Cardiac muscle cell (in vitro differentiated cells and primary cell): ENCODE measurements around the gene LARP1. TPM values are rescaled to one million over a fixed set of nuclear protein-coding genes. Genes with fewer than 3 reads are reported as not detected.
"Not testable (repeated sequence)": the region's sequence is repeated elsewhere in the genome, so short reads cannot be mapped to it uniquely, and the experiment has no call there.

Source experiments
- DNase-seq, 2 donors: peaks; one replicate each; pipeline versions ENCODE4 v3.0.0 to v3.0.0-alpha.2; 2010 to 2017; ENCODE audit warnings: low read depth in 1 of 2, low spot score in 1 of 2
- H3K27ac ChIP-seq: fragments of 200-600 bp; sonication (generic); 2 replicates; pipeline ENCODE4 v1.5.1; 2016
- H3K27me3 ChIP-seq: fragments of 200-600 bp; sonication (generic); 2 replicates; pipeline ENCODE4 v1.6.0; 2016; ENCODE audit warnings: control low read depth
- H3K36me3 ChIP-seq: fragments of 200-600 bp; sonication (generic); 2 replicates; pipeline ENCODE4 v1.5.1; 2016; ENCODE audit warnings: control low read depth
- H3K4me1 ChIP-seq: fragments of 200-600 bp; sonication (generic); 2 replicates; pipeline ENCODE4 v1.8.1; 2017; ENCODE audit warnings: low read depth, mild to moderate bottlenecking, mixed run types
- H3K4me3 ChIP-seq: fragments of 200-600 bp; sonication (generic); 2 replicates; pipeline ENCODE4 v1.5.1; 2016; ENCODE audit warnings: mild to moderate bottlenecking
- H3K9me3 ChIP-seq: fragments of 200-600 bp; sonication (generic); 2 replicates; pipeline ENCODE4 v1.5.1; 2017; ENCODE audit warnings: low read depth, mild to moderate bottlenecking, control low read depth
- polyA plus RNA-seq: library from polyadenylated mRNA; unstranded; fragments of >200 nt; fragmentation: Nextera tagmentation; extraction: Ambion mirVana; gene quantifications from 2 replicates; pipeline ENCODE4 v1.2.1, GENCODE V29; 2016
- total RNA-seq: library from RNA; depleted of rRNA; stranded (reverse); fragments of >200 nt; gene quantifications from 2 replicates; pipeline ENCODE4 v1.2.3, GENCODE V29; 2016
- TF ChIP-seq, protein P1 (sequence below): IDR thresholded peaks from 2 replicates; pipeline ENCODE4 v1.5.1; 2012; ENCODE audit warnings: low read depth, mild to moderate bottlenecking, low read length

The LARP1 gene
- total and polyA plus RNA-seq, 2 experiments from 2014 or later, result 40.7 to 97.8 TPM

DNA sequence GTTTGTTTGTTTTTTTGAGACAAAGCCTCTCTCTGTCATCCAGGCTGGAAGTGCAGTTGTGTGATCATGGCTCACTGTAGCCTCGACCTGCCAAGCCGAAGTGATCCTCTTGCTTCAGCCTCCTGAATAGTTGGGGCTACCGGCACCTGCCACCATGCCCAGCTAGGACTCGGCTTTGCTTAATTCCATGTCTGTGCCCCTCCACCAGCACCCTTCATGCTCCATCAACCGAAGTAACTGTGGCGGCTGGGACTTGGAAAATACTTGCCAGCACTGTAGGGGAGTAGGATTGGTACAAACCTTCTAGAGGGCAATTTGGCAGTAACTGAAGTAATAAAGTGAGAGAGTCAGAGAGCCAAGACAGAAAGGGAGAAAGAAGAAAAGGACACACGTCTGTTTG lies 76.3 kb downstream of the LARP1 start:
- no peak for DNase-seq
- TF ChIP-seq, protein P1, sequence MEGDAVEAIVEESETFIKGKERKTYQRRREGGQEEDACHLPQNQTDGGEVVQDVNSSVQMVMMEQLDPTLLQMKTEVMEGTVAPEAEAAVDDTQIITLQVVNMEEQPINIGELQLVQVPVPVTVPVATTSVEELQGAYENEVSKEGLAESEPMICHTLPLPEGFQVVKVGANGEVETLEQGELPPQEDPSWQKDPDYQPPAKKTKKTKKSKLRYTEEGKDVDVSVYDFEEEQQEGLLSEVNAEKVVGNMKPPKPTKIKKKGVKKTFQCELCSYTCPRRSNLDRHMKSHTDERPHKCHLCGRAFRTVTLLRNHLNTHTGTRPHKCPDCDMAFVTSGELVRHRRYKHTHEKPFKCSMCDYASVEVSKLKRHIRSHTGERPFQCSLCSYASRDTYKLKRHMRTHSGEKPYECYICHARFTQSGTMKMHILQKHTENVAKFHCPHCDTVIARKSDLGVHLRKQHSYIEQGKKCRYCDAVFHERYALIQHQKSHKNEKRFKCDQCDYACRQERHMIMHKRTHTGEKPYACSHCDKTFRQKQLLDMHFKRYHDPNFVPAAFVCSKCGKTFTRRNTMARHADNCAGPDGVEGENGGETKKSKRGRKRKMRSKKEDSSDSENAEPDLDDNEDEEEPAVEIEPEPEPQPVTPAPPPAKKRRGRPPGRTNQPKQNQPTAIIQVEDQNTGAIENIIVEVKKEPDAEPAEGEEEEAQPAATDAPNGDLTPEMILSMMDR, result no peak
- Histone ChIP-seq H3K4me3 (no peak overlapping the region), H3K27ac (no peak overlapping the region), H3K36me3 (peaks cover 11% of the 10 kb centered on the region), H3K4me1 (peaks cover 12% of the 10 kb centered on the region), H3K27me3 (no peaks in the 10 kb centered on the region), H3K9me3 (no peaks in the 10 kb centered on the region)

DNA sequence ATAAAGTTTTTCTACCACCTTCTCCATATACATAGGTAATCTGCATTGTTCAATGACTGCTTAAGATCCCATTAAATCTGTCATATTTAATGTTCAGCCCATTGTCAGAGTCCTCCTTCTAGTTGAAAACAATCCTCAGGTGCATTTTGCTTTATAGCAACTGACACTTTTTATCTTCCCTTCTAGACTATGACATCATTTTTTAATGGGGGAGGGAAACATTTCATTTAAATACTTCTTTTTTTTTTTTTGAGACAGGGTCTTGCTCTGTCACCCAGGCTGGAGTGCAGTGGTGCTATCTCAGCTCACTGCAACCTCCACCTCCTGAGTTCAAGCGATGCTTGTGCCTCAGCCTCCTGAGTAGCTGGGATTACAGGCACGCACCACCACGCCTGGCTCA lies 77.6 kb downstream of the LARP1 start:
- not testable (repeated sequence) for H3K4me3 ChIP-seq, H3K9me3 ChIP-seq, DNase-seq, H3K27ac ChIP-seq, H3K27me3 ChIP-seq
- H3K4me1 ChIP-seq, result peaks cover 12% of the 10 kb centered on the region
- H3K36me3 ChIP-seq, result peaks cover 11% of the 10 kb centered on the region

DNA sequence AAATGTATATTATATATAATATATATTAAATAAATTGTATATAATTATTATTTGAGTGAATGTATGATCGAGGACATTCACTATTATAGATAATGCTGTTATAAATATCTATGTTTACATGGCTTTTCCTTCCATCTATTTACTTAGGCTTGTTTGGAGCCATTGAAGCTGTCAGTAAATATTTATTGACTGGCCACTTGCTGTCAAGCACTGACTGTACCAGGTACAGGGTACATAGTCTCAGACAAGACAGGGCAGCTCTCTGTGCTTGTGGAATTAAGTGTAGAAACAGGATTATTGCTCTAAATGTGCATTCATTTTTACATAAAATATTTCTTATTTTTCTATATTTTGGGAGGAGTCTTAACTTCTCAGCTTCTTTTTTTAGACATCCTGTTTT lies 78.9 kb downstream of the LARP1 start:
- peak overlapping the region; percentile 81 for H3K27ac ChIP-seq
- no peaks in the 10 kb centered on the region for H3K27me3 ChIP-seq
- peaks cover 13% of the 10 kb centered on the region for H3K36me3 ChIP-seq
- no peaks in the 10 kb centered on the region for H3K9me3 ChIP-seq
- TF ChIP-seq, protein P1, result no peak
- H3K4me3 ChIP-seq, result no peak overlapping the region
- peaks cover 12% of the 10 kb centered on the region for H3K4me1 ChIP-seq
- no peak for DNase-seq

DNA sequence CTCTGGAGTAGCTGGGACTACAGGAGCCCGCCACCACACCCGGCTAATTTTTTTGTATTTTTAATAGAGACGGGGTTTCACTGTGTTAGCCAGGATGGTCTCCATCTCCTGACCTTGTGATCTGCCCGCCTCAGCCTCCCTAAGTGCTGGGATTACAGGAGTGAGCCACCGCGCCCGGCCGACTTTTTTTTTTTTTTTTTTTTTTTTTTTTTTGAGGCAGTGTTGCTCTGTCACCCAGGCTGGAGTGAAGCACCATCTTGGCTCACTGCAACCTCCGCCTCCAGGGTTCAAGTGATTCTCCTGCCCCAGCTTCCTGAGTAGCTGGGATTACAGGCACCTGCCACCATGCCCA lies 80.5 kb downstream of the LARP1 start:
- not testable (repeated sequence) for H3K4me3 ChIP-seq, H3K36me3 ChIP-seq, H3K27me3 ChIP-seq, H3K9me3 ChIP-seq, DNase-seq
- H3K27ac ChIP-seq, result peak overlapping the region; percentile 81
- H3K4me1 ChIP-seq, result peaks cover 12% of the 10 kb centered on the region

DNA sequence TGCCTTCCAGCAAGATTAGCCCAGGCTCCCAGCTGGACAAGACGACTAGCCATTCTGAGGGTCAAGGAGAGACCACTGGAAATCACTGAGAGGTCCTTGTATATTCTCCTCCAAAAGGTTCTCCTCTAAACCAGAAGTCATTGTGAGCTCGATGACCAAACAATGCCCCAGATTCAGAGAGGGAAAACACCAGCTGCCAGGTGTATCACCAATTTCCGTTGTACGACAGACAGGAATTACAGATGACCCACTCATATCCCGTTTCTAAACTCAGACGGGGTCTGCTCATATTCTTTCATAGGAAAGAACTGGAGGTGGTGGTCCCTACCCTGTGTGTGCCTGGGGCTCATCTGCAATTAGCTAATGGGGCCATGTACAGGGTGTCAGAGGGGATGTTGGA lies 81.0 kb downstream of the LARP1 start:
- H3K27me3 ChIP-seq, result no peaks in the 10 kb centered on the region
- H3K9me3 ChIP-seq, result no peaks in the 10 kb centered on the region
- peaks cover 16% of the 10 kb centered on the region for H3K4me1 ChIP-seq
- no peak overlapping the region for H3K4me3 ChIP-seq
- DNase-seq, result no peak
- TF ChIP-seq, protein P1, result no peak
- H3K27ac ChIP-seq, result no peak overlapping the region
- H3K36me3 ChIP-seq, result peaks cover 7% of the 10 kb centered on the region

DNA sequence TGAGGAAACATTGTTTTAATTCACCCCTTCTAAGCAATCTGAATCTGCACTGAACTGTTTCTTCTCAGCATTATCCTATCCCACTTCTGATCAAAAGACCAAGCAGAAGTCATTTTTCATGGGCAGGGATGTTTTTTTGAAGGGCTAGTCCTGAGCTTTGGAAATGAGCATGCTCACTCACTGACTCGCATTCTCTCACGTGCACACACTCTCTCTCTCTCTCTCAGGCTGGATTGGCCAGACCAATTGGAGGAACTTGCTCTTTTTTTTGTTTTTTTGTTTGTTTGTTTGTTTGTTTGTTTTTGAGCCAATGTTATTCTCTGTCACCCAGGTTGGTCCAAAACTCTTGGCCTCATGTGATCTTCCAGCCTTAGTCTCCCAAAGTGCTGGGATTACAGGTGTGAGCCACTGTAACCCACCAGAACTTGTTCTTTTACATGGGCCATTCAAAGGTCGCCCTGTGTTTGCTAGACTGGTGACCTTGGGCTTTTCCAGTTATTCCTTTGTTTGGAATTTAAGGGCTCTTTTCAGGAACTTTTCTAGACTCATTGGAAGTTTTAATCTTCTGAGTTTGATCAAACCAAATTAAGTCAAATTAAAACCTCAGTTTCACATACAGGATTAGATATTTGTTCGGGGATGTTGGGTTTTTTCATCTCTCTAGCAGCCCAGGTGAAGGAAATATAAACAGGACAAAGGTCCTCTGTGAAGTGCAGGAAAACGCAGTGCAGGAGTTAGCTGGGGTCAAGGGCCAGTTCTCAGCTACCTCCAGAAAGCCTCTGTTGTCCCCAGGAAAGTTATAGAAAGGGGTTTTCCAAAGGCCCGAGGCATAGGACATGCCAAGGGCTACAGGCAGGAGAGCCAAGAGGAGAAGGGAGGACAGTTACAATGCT lies 82.1 kb downstream of the LARP1 start:
- DNase-seq, result no peak

More for the DNA sequence above, 82.1 kb downstream of the LARP1 start:
- H3K9me3 ChIP-seq, result no peaks in the 10 kb centered on the region
- peaks cover 4% of the 10 kb centered on the region for H3K36me3 ChIP-seq
- H3K4me3 ChIP-seq, result no peak overlapping the region
- TF ChIP-seq, protein P1, result no peak
- H3K4me1 ChIP-seq, result peaks cover 19% of the 10 kb centered on the region
- no peak overlapping the region for H3K27ac ChIP-seq
- H3K27me3 ChIP-seq, result no peaks in the 10 kb centered on the region
